ENCODE measurements around the gene PIGN.

PIGN gene

DNA sequence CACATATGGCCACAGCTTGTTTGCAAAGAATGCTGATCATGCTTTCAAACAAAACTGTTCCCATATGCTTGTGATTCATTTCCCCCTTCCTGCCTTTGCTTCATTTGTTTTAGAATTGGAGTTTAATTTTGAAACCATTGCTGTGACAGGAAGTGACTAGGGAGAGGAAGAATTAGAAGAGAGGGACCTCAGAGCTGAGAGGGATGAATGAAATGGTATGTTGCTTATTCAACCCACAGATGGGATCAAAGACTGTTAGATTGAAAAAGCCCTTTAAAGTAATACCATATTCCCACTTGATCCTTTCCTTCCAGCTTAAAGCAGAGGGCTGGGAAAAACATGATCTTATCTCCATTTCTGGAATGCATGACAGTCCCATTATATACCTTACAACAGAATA is 187.9 kb downstream of the PIGN start:
- Histone ChIP-seq H3K27me3 (ENCODE audit: insufficient read depth, low read length, poor library complexity) (no peaks in the 10 kb centered on the region), H3K4me1 (ENCODE audit: insufficient read depth, low read length) (no peaks in the 10 kb centered on the region), H3K4me3 (ENCODE audit: low read depth in 1 of 2, low read length in 2 of 2) (no peak overlapping the region), H4K20me1 (ENCODE audit: insufficient read depth, low read length) (no peaks in the 10 kb centered on the region), H3K9ac (ENCODE audit: low read depth, low read length) (no peak overlapping the region), H3K4me2 (ENCODE audit: insufficient read depth, low read length) (no peak overlapping the region), H3K27ac (ENCODE audit: low read length) (no peak overlapping the region), H3K9me3 (ENCODE audit: insufficient read depth, low read length, severe bottlenecking) (peaks cover 5% of the 10 kb centered on the region), H3K36me3 (ENCODE audit: insufficient read depth, low read length) (no peaks in the 10 kb centered on the region), H2AFZ (ENCODE audit: low read depth, low read length) (no peak overlapping the region), H3K79me2 (ENCODE audit: insufficient read depth, low read length) (no peaks in the 10 kb centered on the region)
- no peak for DNase-seq
- ATAC-seq (ENCODE audit: insufficient read depth, low read depth), result no peak
- TF ChIP-seq EZH2 (IDR thresholded peaks at IDR 0.05; ENCODE audit: borderline replicate concordance, low read depth, low read length, severe bottlenecking), result no peak
- TF ChIP-seq, protein P1, sequence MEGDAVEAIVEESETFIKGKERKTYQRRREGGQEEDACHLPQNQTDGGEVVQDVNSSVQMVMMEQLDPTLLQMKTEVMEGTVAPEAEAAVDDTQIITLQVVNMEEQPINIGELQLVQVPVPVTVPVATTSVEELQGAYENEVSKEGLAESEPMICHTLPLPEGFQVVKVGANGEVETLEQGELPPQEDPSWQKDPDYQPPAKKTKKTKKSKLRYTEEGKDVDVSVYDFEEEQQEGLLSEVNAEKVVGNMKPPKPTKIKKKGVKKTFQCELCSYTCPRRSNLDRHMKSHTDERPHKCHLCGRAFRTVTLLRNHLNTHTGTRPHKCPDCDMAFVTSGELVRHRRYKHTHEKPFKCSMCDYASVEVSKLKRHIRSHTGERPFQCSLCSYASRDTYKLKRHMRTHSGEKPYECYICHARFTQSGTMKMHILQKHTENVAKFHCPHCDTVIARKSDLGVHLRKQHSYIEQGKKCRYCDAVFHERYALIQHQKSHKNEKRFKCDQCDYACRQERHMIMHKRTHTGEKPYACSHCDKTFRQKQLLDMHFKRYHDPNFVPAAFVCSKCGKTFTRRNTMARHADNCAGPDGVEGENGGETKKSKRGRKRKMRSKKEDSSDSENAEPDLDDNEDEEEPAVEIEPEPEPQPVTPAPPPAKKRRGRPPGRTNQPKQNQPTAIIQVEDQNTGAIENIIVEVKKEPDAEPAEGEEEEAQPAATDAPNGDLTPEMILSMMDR (IDR thresholded peaks at IDR 0.05; ENCODE audit: borderline replicate concordance, extremely low read depth, low read length, poor library complexity, severe bottlenecking), result no peak

DNA sequence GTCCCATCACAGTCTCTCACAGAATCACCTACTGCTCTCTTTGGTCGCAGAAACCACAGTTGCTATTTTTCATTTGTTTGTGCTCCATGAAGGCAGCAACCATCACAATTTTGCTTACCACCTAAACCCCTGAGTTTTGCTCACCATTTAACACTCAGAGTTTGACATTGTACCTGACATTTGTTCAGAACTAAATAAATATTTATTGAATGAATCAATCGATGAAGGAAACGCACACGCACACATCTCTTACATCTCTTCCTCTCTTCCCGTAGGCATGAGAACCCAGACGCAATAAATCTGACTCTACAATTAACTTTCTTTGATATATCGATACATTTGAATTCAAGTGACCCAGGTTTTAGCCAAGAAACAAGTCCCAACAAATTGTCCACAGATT is 188.5 kb downstream of the PIGN start:
- ATAC-seq (ENCODE audit: insufficient read depth, low read depth) (no peak), DNase-seq (no peak)
- Histone ChIP-seq H3K4me3 (ENCODE audit: low read depth in 1 of 2, low read length in 2 of 2) (no peak overlapping the region), H3K27me3 (ENCODE audit: insufficient read depth, low read length, poor library complexity) (no peaks in the 10 kb centered on the region), H3K4me2 (ENCODE audit: insufficient read depth, low read length) (no peak overlapping the region), H2AFZ (ENCODE audit: low read depth, low read length) (no peak overlapping the region), H3K36me3 (ENCODE audit: insufficient read depth, low read length) (no peaks in the 10 kb centered on the region), H3K27ac (ENCODE audit: low read length) (no peak overlapping the region), H3K9ac (ENCODE audit: low read depth, low read length) (no peak overlapping the region), H4K20me1 (ENCODE audit: insufficient read depth, low read length) (no peaks in the 10 kb centered on the region), H3K79me2 (ENCODE audit: insufficient read depth, low read length) (no peaks in the 10 kb centered on the region), H3K4me1 (ENCODE audit: insufficient read depth, low read length) (no peaks in the 10 kb centered on the region), H3K9me3 (ENCODE audit: insufficient read depth, low read length, severe bottlenecking) (peaks cover 5% of the 10 kb centered on the region)
- TF ChIP-seq, protein P1 (IDR thresholded peaks at IDR 0.05; ENCODE audit: borderline replicate concordance, extremely low read depth, low read length, poor library complexity, severe bottlenecking), result no peak
- TF ChIP-seq EZH2 (IDR thresholded peaks at IDR 0.05; ENCODE audit: borderline replicate concordance, low read depth, low read length, severe bottlenecking), result no peak

DNA sequence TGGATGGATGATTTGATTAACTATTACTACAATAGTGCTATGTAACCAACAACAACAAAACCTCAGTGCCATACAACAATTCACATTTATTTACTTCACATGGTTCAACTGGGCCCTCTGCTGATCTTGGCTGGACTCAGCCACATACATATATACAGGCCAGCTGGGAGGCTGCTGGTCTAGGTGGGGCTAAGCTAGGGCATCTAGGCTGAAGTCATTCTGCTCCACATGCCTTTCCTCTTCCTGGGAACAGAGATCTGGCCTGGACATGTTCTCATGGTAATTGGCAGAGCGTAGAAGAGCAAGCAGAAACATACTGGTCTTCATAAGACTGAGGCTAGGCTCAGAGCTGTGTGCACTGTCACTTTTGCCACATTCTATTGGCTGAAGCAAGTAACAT is 191.2 kb downstream of the PIGN start:
- no peaks in the 10 kb centered on the region for H3K36me3 ChIP-seq (ENCODE audit: insufficient read depth, low read length)
- H4K20me1 ChIP-seq (ENCODE audit: insufficient read depth, low read length), result no peaks in the 10 kb centered on the region

More for the DNA sequence above, 191.2 kb downstream of the PIGN start:
- TF ChIP-seq, protein P1 (IDR thresholded peaks at IDR 0.05; ENCODE audit: borderline replicate concordance, extremely low read depth, low read length, poor library complexity, severe bottlenecking), result no peak
- TF ChIP-seq EZH2 (IDR thresholded peaks at IDR 0.05; ENCODE audit: borderline replicate concordance, low read depth, low read length, severe bottlenecking), result no peak
- no peak overlapping the region for H3K4me3 ChIP-seq (ENCODE audit: low read depth in 1 of 2, low read length in 2 of 2)
- DNase-seq, result no peak
- H3K4me1 ChIP-seq (ENCODE audit: insufficient read depth, low read length), result no peaks in the 10 kb centered on the region
- no peaks in the 10 kb centered on the region for H3K79me2 ChIP-seq (ENCODE audit: insufficient read depth, low read length)
- H3K27me3 ChIP-seq (ENCODE audit: insufficient read depth, low read length, poor library complexity), result no peaks in the 10 kb centered on the region
- no peaks in the 10 kb centered on the region for H3K9me3 ChIP-seq (ENCODE audit: insufficient read depth, low read length, severe bottlenecking)
- H3K27ac ChIP-seq (ENCODE audit: low read length), result no peak overlapping the region
- no peak for ATAC-seq (ENCODE audit: insufficient read depth, low read depth)
- H3K9ac ChIP-seq (ENCODE audit: low read depth, low read length), result no peak overlapping the region
- H3K4me2 ChIP-seq (ENCODE audit: insufficient read depth, low read length), result no peak overlapping the region
- no peak overlapping the region for H2AFZ ChIP-seq (ENCODE audit: low read depth, low read length)
